HepG2 (cell line): Measurements from ENCODE around the gene RAC3. TPM values are rescaled to one million over a fixed set of nuclear protein-coding genes. Genes with fewer than 3 reads are reported as not detected.

ENCODE experiments used
- AGO2 ChIP-seq: fragments of 200-400 bp; formaldehyde crosslinking; optimal IDR thresholded peaks from 2 replicates; pipeline ENCODE3; 2017; ENCODE audit warnings: mild to moderate bottlenecking, low read depth, low read length, moderate library complexity
- AKAP8 ChIP-seq: sonication (generic); formaldehyde crosslinking; IDR thresholded peaks from 2 replicates; pipeline ENCODE4 v1.5.1; 2020; ENCODE audit warnings: mild to moderate bottlenecking, missing genetic modification reagents
- GATAD2A ChIP-seq: IDR thresholded peaks from 2 replicates; pipeline ENCODE4 v1.6.1; 2016
- HNRNPL ChIP-seq: fragments of 200-400 bp; formaldehyde crosslinking; IDR thresholded peaks from 2 replicates; pipeline ENCODE4 v1.6.1; 2017; ENCODE audit warnings: mild to moderate bottlenecking, low read depth, low read length
- KDM1A ChIP-seq: IDR thresholded peaks from 2 replicates; pipeline ENCODE4 v1.6.1; 2016; ENCODE audit warnings: missing compliant biosample characterization
- KLF13 ChIP-seq: sonication (generic); formaldehyde crosslinking; IDR thresholded peaks from 2 replicates; pipeline ENCODE4 v1.4.0; 2020; ENCODE audit warnings: mild to moderate bottlenecking, missing genetic modification reagents
- NR3C1 ChIP-seq: sonication (generic); formaldehyde crosslinking; IDR thresholded peaks from 2 replicates; pipeline ENCODE4 v1.4.0; 2020; ENCODE audit warnings: missing genetic modification reagents
- POLR2G ChIP-seq: fragments of 200-400 bp; formaldehyde crosslinking; IDR thresholded peaks from 2 replicates; pipeline ENCODE4 v1.6.1; 2018; ENCODE audit warnings: mild to moderate bottlenecking, low read depth, low read length, moderate library complexity
- RBFOX2 ChIP-seq: fragments of 200-400 bp; formaldehyde crosslinking; IDR thresholded peaks from 2 replicates; pipeline ENCODE4 v1.6.1; 2017; ENCODE audit warnings: low read depth, mild to moderate bottlenecking, low read length
- RBM39 ChIP-seq: fragments of 200-400 bp; formaldehyde crosslinking; IDR thresholded peaks from one replicate; pipeline ENCODE4 v1.6.1; 2018; ENCODE audit warnings: antibody characterized with exemption, mild to moderate bottlenecking, low read depth, low read length; ENCODE audit not compliant: poor library complexity, severe bottlenecking
- SNAI1 ChIP-seq: sonication (generic); formaldehyde crosslinking; IDR thresholded peaks from 2 replicates; pipeline ENCODE4 v1.5.0; 2020; ENCODE audit warnings: mild to moderate bottlenecking, missing genetic modification reagents, borderline replicate concordance
- SP1 ChIP-seq, 2 experiments: fragments of 450-650 bp in 1 of 2; sonication (generic) in 1 of 2; formaldehyde crosslinking in 1 of 2; IDR thresholded peaks; 2 replicates each; pipeline versions ENCODE4 v1.4.0 to v1.6.1; 2016 to 2020; ENCODE audit warnings: missing genetic modification reagents in 1 of 2
- ZBTB20 ChIP-seq: sonication (generic); formaldehyde crosslinking; IDR thresholded peaks from 2 replicates; pipeline ENCODE4 v1.8.1; 2023; ENCODE audit warnings: missing genetic modification reagents, low read depth, mild to moderate bottlenecking, borderline replicate concordance
- ZFX ChIP-seq: sonication (generic); formaldehyde crosslinking; IDR thresholded peaks from 2 replicates; pipeline ENCODE4 v1.4.0; 2020; ENCODE audit warnings: mild to moderate bottlenecking, low read depth, missing genetic modification reagents, moderate library complexity
- ZNF20 ChIP-seq: sonication (generic); formaldehyde crosslinking; IDR thresholded peaks from 2 replicates; pipeline ENCODE4 v1.4.0; 2020; ENCODE audit warnings: mild to moderate bottlenecking, moderate library complexity, missing genetic modification reagents
- ZNF326 ChIP-seq: sonication (generic); formaldehyde crosslinking; IDR thresholded peaks from 2 replicates; pipeline ENCODE4 v1.4.0; 2020; ENCODE audit warnings: missing genetic modification reagents, borderline replicate concordance
- ZNF501 ChIP-seq: sonication (generic); formaldehyde crosslinking; IDR thresholded peaks from 2 replicates; pipeline ENCODE4 v1.5.1; 2020; ENCODE audit warnings: mild to moderate bottlenecking, moderate library complexity, missing genetic modification reagents
- ZNF607 ChIP-seq: sonication (generic); formaldehyde crosslinking; IDR thresholded peaks from 2 replicates; pipeline ENCODE4 v1.5.1; 2020; ENCODE audit warnings: missing genetic modification reagents, mild to moderate bottlenecking, borderline replicate concordance
- polyA plus RNA-seq, 8 experiments: library from polyadenylated mRNA; depleted of rRNA in 3 of 8; stranded (reverse) in 7 of 8; unstranded in 1 of 8; fragments of >200 nt; fragmentation: Illumina TruSeq in 4 of 8; extraction: Trizol in 4 of 8; gene quantifications; 2 replicates each; pipeline versions ENCODE4 v1.2.1 to v1.2.3, GENCODE V29; 2011 to 2016; ENCODE audit warnings: low read depth in 4 of 8, missing spikeins in 1 of 8, mixed read lengths in 1 of 8; ENCODE audit not compliant: insufficient read depth in 1 of 8
- total RNA-seq, 5 experiments: library from RNA; depleted of rRNA; stranded (reverse); fragments of >200 nt; fragmentation: Illumina TruSeq; extraction: Trizol; gene quantifications; 2 replicates each; pipeline ENCODE4 v1.2.3, GENCODE V29; 2016; ENCODE audit warnings: low read depth in 1 of 5
- TF ChIP-seq, protein P1 (sequence below): sonication (generic); formaldehyde crosslinking; IDR thresholded peaks from 2 replicates; pipeline ENCODE4 v1.4.0; 2020; ENCODE audit warnings: mild to moderate bottlenecking, low read depth, missing genetic modification reagents
- TF ChIP-seq, protein P2 (sequence below): sonication (generic); formaldehyde crosslinking; IDR thresholded peaks from 2 replicates; pipeline ENCODE4 v1.4.0; 2020; ENCODE audit warnings: missing genetic modification reagents, mild to moderate bottlenecking, borderline replicate concordance
- TF ChIP-seq, protein P3 (sequence below): sonication (generic); formaldehyde crosslinking; IDR thresholded peaks from 2 replicates; pipeline ENCODE4 v1.8.1; 2023; ENCODE audit warnings: mild to moderate bottlenecking, inconsistent platforms, moderate library complexity, missing genetic modification reagents, borderline replicate concordance
- TF ChIP-seq, protein P4 (sequence below): sonication (generic); formaldehyde crosslinking; IDR thresholded peaks from 2 replicates; pipeline ENCODE4; 2020; ENCODE audit warnings: missing genetic modification reagents, mild to moderate bottlenecking, borderline replicate concordance

The RAC3 gene
- total and polyA plus RNA-seq, 2 of the 13 experiments (the other 11 are each of a cell fraction or from before 2014, with no cell fraction given) = 10.5 to 21.3 TPM

DNA sequence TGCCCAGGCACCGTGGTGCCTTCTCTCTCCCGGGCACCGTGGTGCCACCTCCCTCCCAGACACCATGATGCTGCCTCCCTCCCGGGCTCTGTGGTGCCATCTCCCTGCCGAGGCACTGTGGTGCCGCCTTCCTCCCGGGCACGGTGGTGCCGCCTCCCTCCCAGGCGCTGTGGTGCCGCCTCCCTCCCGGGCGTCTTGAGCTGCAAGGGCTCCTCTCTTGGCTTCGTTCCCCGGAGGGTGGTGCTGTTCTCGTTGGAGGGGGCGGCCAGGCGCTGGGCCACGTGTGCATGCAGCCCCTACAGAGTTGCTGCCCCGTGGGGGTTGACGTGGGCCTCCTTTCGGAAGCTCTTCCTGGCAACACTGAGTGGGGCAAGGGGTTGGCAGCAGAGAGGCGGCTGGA lies 17.0 kb upstream of the RAC3 start (continued):
- no peak for TF ChIP-seq NR3C1
- peak; percentile 19 for TF ChIP-seq RBM39
- TF ChIP-seq ZNF607 (CRISPR knock-in tag) = no peak
- TF ChIP-seq ZNF20 (CRISPR knock-in tag) = no peak
- TF ChIP-seq POLR2G = peak; percentile 41
- peak; percentile 98 for TF ChIP-seq AGO2
- TF ChIP-seq, protein P1, sequence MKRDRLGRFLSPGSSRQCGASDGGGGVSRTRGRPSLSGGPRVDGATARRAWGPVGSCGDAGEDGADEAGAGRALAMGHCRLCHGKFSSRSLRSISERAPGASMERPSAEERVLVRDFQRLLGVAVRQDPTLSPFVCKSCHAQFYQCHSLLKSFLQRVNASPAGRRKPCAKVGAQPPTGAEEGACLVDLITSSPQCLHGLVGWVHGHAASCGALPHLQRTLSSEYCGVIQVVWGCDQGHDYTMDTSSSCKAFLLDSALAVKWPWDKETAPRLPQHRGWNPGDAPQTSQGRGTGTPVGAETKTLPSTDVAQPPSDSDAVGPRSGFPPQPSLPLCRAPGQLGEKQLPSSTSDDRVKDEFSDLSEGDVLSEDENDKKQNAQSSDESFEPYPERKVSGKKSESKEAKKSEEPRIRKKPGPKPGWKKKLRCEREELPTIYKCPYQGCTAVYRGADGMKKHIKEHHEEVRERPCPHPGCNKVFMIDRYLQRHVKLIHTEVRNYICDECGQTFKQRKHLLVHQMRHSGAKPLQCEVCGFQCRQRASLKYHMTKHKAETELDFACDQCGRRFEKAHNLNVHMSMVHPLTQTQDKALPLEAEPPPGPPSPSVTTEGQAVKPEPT (CRISPR knock-in tag) = 0 out of 2 replicates have a peak, but pooled peaks have one; percentile 48
- no peak for TF ChIP-seq KLF13
- no peak; the same call in 1 of the 2 replicates for TF ChIP-seq AKAP8 (CRISPR knock-in tag)
- no peak for TF ChIP-seq SP1 (IDR thresholded peaks at IDR 0.05)
- no peak for TF ChIP-seq SP1 (CRISPR knock-in tag; IDR thresholded peaks at IDR 0.05)
- TF ChIP-seq, protein P2, sequence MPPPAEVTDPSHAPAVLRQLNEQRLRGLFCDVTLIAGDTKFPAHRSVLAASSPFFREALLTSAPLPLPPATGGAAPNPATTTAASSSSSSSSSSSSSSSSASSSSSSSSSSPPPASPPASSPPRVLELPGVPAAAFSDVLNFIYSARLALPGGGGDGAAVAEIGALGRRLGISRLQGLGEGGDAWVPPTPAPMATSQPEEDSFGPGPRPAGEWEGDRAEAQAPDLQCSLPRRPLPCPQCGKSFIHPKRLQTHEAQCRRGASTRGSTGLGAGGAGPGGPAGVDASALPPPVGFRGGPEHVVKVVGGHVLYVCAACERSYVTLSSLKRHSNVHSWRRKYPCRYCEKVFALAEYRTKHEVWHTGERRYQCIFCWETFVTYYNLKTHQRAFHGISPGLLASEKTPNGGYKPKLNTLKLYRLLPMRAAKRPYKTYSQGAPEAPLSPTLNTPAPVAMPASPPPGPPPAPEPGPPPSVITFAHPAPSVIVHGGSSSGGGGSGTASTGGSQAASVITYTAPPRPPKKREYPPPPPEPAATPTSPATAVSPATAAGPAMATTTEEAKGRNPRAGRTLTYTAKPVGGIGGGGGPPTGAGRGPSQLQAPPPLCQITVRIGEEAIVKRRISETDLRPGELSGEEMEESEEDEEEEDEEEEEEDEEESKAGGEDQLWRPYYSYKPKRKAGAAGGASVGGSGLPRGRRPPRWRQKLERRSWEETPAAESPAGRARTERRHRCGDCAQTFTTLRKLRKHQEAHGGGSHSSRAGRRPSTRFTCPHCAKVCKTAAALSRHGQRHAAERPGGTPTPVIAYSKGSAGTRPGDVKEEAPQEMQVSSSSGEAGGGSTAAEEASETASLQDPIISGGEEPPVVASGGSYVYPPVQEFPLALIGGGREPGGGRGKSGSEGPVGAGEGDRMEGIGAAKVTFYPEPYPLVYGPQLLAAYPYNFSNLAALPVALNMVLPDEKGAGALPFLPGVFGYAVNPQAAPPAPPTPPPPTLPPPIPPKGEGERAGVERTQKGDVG (CRISPR knock-in tag) = no peak
- no peak for TF ChIP-seq KDM1A (CRISPR knock-in tag)
- TF ChIP-seq RBFOX2 = peak; percentile 94
- TF ChIP-seq ZNF501 (CRISPR knock-in tag) = no peak
- no peak for TF ChIP-seq ZBTB20 (CRISPR knock-in tag)
- no peak for TF ChIP-seq SNAI1 (CRISPR knock-in tag)
- TF ChIP-seq ZFX (CRISPR knock-in tag) = no peak
- TF ChIP-seq, protein P3, sequence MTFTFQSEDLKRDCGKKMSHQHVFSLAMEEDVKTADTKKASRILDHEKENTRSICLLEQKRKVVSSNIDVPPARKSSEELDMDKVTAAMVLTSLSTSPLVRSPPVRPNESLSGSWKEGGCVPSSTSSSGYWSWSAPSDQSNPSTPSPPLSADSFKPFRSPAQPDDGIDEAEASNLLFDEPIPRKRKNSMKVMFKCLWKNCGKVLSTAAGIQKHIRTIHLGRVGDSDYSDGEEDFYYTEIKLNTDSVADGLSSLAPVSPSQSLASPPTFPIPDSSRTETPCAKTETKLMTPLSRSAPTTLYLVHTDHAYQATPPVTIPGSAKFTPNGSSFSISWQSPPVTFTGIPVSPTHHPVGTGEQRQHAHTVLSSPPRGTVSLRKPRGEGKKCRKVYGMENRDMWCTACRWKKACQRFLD = 0 out of 2 replicates have a peak, but pooled peaks have one; percentile 4
- no peak for TF ChIP-seq GATAD2A (CRISPR knock-in tag)
- peak; percentile 95 for TF ChIP-seq HNRNPL
- TF ChIP-seq, protein P4, sequence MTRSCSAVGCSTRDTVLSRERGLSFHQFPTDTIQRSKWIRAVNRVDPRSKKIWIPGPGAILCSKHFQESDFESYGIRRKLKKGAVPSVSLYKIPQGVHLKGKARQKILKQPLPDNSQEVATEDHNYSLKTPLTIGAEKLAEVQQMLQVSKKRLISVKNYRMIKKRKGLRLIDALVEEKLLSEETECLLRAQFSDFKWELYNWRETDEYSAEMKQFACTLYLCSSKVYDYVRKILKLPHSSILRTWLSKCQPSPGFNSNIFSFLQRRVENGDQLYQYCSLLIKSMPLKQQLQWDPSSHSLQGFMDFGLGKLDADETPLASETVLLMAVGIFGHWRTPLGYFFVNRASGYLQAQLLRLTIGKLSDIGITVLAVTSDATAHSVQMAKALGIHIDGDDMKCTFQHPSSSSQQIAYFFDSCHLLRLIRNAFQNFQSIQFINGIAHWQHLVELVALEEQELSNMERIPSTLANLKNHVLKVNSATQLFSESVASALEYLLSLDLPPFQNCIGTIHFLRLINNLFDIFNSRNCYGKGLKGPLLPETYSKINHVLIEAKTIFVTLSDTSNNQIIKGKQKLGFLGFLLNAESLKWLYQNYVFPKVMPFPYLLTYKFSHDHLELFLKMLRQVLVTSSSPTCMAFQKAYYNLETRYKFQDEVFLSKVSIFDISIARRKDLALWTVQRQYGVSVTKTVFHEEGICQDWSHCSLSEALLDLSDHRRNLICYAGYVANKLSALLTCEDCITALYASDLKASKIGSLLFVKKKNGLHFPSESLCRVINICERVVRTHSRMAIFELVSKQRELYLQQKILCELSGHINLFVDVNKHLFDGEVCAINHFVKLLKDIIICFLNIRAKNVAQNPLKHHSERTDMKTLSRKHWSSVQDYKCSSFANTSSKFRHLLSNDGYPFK (CRISPR knock-in tag) = no peak
- peak; percentile 67 for TF ChIP-seq ZNF326
